GM21526 (cell line): ENCODE results near the gene SPANXN3.
"Not testable (repeated sequence)": the region's sequence is repeated elsewhere in the genome, so short reads cannot be mapped to it uniquely, and the experiment has no call there.

ENCODE experiments used
- ATAC-seq: cut with Tn5 transposase; IDR thresholded peaks from one replicate; pipeline ENCODE4 v1.9.1; 2021; ENCODE audit warnings: moderate library complexity; ENCODE audit not compliant: unreplicated experiment, low FRiP score

The SPANXN3 gene, protein sequence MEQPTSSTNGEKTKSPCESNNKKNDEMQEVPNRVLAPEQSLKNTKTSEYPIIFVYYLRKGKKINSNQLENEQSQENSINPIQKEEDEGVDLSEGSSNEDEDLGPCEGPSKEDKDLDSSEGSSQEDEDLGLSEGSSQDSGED

DNA sequence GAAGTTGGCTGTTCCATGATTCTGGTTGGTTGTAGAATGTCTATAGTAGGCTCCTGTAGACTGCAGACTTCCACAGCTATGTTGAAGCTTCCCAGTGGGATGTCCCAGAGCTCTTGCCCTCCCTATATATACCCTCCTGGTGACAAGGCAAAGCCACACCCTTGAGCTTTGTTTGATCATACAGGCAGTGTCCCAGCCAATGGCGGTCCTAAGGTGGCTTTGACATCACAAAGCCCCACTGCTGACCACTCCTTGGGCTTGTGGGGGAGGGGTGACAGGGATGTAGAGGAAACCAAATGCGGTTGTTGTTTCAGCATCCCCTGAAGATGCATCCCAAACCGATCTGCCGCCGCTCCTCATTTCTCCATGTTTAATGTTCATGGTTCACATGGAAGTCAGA is at the start of gene SPANXN3:
Gene SPANXN3 (minus strand): TSS at position 101 of the 400 bp plus-strand sequence. CDS start 84 bp downstream, at position 17.
- not testable (repeated sequence) for ATAC-seq

DNA sequence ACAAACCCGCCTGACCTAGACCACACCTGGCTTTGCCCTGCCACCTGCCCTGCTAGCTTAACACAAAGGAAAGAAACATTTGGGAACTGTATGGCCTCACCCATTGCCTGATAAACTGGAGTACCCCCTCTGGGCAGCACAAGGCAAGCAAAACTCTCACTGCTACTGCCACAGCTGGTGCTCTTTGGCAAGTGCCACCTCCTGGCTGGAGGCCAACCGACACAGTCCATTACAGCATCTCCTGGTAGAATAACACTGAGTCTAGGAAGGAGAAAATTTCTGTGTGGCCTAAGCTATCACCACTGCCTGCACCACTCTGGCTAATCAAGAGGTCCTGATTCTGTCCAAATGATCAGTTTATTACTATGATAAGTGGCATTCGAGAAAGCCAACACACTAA is 18.9 kb upstream of the SPANXN3 start:
- no peak for ATAC-seq

DNA sequence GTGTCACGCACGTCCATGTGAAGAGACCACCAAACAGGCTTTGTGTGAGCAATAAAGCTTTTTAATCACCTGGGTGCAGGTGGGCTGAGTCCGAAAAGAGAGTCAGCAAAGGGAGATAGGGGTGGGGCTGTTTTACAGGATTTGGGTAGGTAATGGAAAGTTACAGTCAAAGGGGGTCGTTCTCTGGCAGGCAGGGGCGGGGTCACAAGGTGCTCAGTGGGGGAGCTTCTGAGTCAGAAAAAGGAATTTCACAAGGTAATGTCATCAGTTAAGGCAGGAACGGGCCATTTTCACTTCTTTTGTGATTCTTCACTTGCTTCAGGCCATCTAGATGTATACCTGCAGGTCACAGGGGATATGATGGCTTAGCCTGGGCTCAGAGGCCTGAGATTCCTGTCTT is 15.1 kb downstream of the SPANXN3 start:
- not testable (repeated sequence) for ATAC-seq

DNA sequence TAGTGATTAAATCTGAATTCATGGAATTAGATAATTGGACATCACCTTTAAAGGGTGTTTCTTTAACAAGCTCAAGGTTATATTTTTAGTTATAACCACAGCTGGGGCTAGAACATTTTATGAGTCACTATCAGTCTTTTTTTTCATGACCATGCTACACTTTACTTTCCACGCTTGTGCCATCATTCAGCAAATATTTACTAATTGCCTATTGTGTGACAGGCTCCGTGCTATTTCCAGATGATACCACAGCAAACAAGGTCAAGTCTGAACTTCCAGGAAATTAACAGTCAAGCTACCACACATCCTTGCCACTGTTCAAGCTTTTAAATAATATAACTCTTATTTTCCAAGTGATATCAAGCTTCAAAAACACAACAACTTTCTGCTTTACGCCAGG is 16.5 kb downstream of the SPANXN3 start:
- ATAC-seq = no peak

DNA sequence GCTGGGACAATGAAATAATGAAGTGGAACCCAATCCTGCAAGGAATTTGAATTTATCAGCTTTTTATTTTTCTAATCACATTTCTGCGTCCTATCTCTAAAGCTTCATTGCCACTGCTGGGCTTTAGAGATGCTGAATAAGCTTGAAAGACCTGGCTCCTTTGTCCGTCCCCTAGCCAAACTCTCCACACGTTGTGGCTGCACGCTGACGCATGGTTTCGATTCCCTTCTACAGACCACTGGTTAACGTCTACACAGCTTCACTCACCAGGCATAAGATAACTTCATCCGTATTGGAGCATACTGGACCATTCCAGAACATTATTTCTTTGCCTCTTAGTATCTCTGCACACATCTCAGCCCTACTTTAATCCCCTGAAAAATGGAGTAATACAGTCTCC is 31.2 kb downstream of the SPANXN3 start:
- ATAC-seq = no peak

DNA sequence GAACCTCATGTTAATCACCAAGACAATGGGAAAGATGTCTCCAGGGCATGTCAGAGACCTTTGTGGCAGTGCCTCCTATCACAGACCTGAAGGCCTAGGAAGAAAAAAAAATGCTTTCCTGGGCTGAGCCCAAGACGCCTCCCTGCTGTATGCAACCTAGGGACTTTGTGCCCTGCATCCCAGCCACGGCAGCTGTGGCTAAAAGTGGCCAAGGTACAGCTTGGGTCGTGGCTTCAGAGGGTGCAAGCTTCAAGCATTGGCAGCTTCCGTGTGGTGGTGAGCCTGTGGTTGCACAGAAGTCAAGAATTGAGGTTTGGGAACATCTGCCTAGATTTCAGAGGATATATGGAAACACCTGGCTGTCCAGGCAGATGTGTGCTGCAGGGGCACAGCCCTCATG is 40.5 kb downstream of the SPANXN3 start:
- no peak for ATAC-seq

DNA sequence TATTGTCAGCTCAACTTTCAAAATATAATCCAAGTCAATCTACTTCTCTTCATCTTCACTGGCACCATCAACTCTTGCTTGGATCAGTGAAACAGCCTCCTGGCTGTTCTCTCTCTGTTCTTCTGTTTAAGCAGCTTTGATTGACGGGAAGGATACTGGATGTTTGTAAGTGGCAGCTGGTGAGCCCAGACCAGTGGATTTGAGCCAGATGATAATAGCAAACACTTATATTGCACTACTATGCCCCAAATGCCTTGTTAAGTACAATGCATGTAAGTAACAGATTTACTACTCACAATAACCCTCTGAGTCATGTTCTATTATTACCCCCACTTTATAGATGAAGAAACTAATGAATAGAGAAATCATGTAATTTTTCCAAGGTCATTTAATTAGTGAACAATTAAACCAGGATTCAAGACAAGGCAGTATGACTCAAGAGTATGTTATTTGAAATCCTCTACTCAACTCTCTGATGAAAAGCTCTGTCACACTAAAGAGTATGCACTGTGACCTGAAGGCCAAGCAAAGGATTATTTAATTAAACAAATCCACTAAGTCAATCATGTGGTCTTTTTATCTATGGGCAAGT is 44.8 kb downstream of the SPANXN3 start:
- ATAC-seq = no peak

DNA sequence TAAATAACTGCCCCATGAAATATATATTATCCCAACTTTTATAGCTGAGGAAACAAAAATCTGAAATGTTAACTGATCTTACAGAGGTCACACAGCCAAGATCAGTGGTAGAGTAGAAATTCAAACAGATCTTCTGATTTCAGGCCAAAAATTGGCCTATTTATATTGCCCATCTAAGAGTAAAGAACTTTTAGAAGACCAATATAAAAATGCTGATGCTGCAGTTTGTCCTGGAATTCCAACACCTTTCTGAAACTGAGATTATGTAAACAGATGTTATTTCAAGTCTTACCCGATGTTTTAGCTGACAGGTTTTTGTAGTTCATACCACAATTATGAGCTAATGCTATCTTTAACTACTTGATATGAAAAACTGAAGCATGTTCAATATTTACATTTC is 51.1 kb downstream of the SPANXN3 start:
- ATAC-seq = no peak

DNA sequence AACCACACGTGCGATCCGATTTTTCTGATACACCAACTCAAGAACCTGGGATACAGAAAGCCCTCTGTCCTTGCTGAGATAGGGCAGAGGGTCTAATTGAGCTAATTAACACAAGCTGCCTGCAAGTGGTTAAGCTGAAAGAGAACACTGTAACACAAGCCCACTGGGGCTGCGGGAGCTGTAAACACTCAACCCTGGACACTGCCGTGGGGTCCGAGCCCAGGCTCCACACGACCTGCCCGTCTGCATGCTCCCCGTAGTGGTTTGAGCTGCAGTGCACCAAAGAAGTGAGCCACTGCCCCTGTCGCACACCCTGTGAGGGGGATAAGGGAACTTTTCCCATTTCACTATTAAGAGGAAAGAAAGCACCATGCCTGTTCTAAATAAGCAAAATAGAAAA is 54.6 kb downstream of the SPANXN3 start:
- no peak for ATAC-seq

DNA sequence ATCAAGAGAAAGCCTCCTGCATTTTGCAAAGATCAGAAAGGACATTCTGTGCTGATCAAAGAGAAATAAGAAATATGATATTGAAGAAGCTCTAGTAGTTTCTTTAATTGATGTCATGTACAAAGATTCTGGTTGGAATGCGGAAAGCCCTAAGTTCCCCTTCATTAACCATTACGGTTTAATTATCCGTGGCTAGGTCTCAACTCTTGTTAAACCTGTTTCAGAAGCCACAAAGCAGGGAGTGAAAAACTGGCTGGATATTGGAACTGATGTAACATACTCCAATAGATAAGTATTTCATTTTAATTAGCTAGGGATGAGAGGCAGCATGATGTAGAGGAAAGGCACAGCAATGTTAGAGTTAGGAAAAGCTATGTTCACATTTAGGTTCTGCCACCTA is 55.7 kb downstream of the SPANXN3 start:
- ATAC-seq = no peak
